ENCODE results near the gene SLC25A13.

SLC25A13 gene

GRCh38 chr7:96346293-96346953, 24.5 kb upstream of the SLC25A13 start:
- H3K4me3 ChIP-seq (ENCODE audit: low read length in 2 of 2), result no peak overlapping the region
- no peak overlapping the region for H3K27ac ChIP-seq (ENCODE audit: low read length)
- no peaks in the 10 kb centered on the region for H3K36me3 ChIP-seq (ENCODE audit: control insufficient read depth in 2 of 2, insufficient read depth in 2 of 2, low read length in 2 of 2)
- H3K27me3 ChIP-seq (ENCODE audit: control insufficient read depth in 1 of 2, insufficient read depth in 2 of 2, low read length in 2 of 2), result no peaks in the 10 kb centered on the region
- H3K9ac ChIP-seq (ENCODE audit: low read length in 2 of 2), result no peak overlapping the region
- H3K4me1 ChIP-seq (ENCODE audit: control insufficient read depth, insufficient read depth, low read length), result peaks cover 4% of the 10 kb centered on the region
- H3K9me3 ChIP-seq (ENCODE audit: control insufficient read depth in 2 of 2, low read length in 2 of 2), result peaks cover 0 to 2% of the 10 kb centered on the region in 2 donors

GRCh38 chr7:96344236-96344635, 22.3 kb upstream of the SLC25A13 start:
- no peaks in the 10 kb centered on the region for H3K36me3 ChIP-seq (ENCODE audit: control insufficient read depth in 2 of 2, insufficient read depth in 2 of 2, low read length in 2 of 2)
- peaks cover 0 to 2% of the 10 kb centered on the region in 2 donors for H3K9me3 ChIP-seq (ENCODE audit: control insufficient read depth in 2 of 2, low read length in 2 of 2)
- no peak overlapping the region for H3K27ac ChIP-seq (ENCODE audit: low read length)
- no peak overlapping the region for H3K4me3 ChIP-seq (ENCODE audit: low read length in 2 of 2)
- peaks cover 4% of the 10 kb centered on the region for H3K4me1 ChIP-seq (ENCODE audit: control insufficient read depth, insufficient read depth, low read length)
- no peaks in the 10 kb centered on the region for H3K27me3 ChIP-seq (ENCODE audit: control insufficient read depth in 1 of 2, insufficient read depth in 2 of 2, low read length in 2 of 2)
- no peak overlapping the region for H3K9ac ChIP-seq (ENCODE audit: low read length in 2 of 2)

- Histone ChIP-seq H3K4me3 (ENCODE audit: low read length in 2 of 2) (no peak overlapping the region), H3K36me3 (ENCODE audit: control insufficient read depth in 2 of 2, insufficient read depth in 2 of 2, low read length in 2 of 2) (no peaks in the 10 kb centered on the region), H3K27me3 (ENCODE audit: control insufficient read depth in 1 of 2, insufficient read depth in 2 of 2, low read length in 2 of 2) (no peaks in the 10 kb centered on the region), H3K4me1 (ENCODE audit: control insufficient read depth, insufficient read depth, low read length) (peaks cover 4% of the 10 kb centered on the region), H3K9ac (ENCODE audit: low read length in 2 of 2) (no peak overlapping the region), H3K9me3 (ENCODE audit: control insufficient read depth in 2 of 2, low read length in 2 of 2) (peaks cover 0 to 2% of the 10 kb centered on the region in 2 donors), H3K27ac (ENCODE audit: low read length) (no peak overlapping the region)
Measured at GRCh38 chr7:96342049-96342448, 20.2 kb upstream of the SLC25A13 start.

- Histone ChIP-seq H3K4me1 (ENCODE audit: control insufficient read depth, insufficient read depth, low read length) (no peaks in the 10 kb centered on the region), H3K27me3 (ENCODE audit: control insufficient read depth in 1 of 2, insufficient read depth in 2 of 2, low read length in 2 of 2) (no peaks in the 10 kb centered on the region), H3K36me3 (ENCODE audit: control insufficient read depth in 2 of 2, insufficient read depth in 2 of 2, low read length in 2 of 2) (no peaks in the 10 kb centered on the region), H3K9me3 (ENCODE audit: control insufficient read depth in 2 of 2, low read length in 2 of 2) (no peaks in the 10 kb centered on the region), H3K4me3 (ENCODE audit: low read length in 2 of 2) (no peak overlapping the region), H3K9ac (ENCODE audit: low read length in 2 of 2) (no peak overlapping the region), H3K27ac (ENCODE audit: low read length) (no peak overlapping the region)
Measured at GRCh38 chr7:96337519-96337918, 15.6 kb upstream of the SLC25A13 start.

GRCh38 chr7:96332325-96332724, 10.4 kb upstream of the SLC25A13 start:
- Histone ChIP-seq H3K36me3 (ENCODE audit: control insufficient read depth in 2 of 2, insufficient read depth in 2 of 2, low read length in 2 of 2) (no peaks in the 10 kb centered on the region), H3K9me3 (ENCODE audit: control insufficient read depth in 2 of 2, low read length in 2 of 2) (no peaks in the 10 kb centered on the region), H3K9ac (ENCODE audit: low read length in 2 of 2) (no peak overlapping the region)

GRCh38 chr7:96331775-96332174, 9.9 kb upstream of the SLC25A13 start:
- no peaks in the 10 kb centered on the region for H3K27me3 ChIP-seq (ENCODE audit: control insufficient read depth in 1 of 2, insufficient read depth in 2 of 2, low read length in 2 of 2)
- H3K27ac ChIP-seq (ENCODE audit: low read length), result no peak overlapping the region
- no peaks in the 10 kb centered on the region for H3K36me3 ChIP-seq (ENCODE audit: control insufficient read depth in 2 of 2, insufficient read depth in 2 of 2, low read length in 2 of 2)
- H3K9me3 ChIP-seq (ENCODE audit: control insufficient read depth in 2 of 2, low read length in 2 of 2), result no peaks in the 10 kb centered on the region
- no peak overlapping the region for H3K4me3 ChIP-seq (ENCODE audit: low read length in 2 of 2)
- no peak overlapping the region for H3K9ac ChIP-seq (ENCODE audit: low read length in 2 of 2)
- H3K4me1 ChIP-seq (ENCODE audit: control insufficient read depth, insufficient read depth, low read length), result no peaks in the 10 kb centered on the region

More at GRCh38 chr7:96332325-96332724, 10.4 kb upstream of the SLC25A13 start:
- Histone ChIP-seq H3K4me1 (ENCODE audit: control insufficient read depth, insufficient read depth, low read length) (no peaks in the 10 kb centered on the region), H3K27me3 (ENCODE audit: control insufficient read depth in 1 of 2, insufficient read depth in 2 of 2, low read length in 2 of 2) (no peaks in the 10 kb centered on the region), H3K4me3 (ENCODE audit: low read length in 2 of 2) (no peak overlapping the region), H3K27ac (ENCODE audit: low read length) (no peak overlapping the region)

GRCh38 chr7:96331233-96331632, 9.3 kb upstream of the SLC25A13 start:
- Histone ChIP-seq H3K9me3 (ENCODE audit: control insufficient read depth in 2 of 2, low read length in 2 of 2) (no peaks in the 10 kb centered on the region), H3K27me3 (ENCODE audit: control insufficient read depth in 1 of 2, insufficient read depth in 2 of 2, low read length in 2 of 2) (no peaks in the 10 kb centered on the region), H3K36me3 (ENCODE audit: control insufficient read depth in 2 of 2, insufficient read depth in 2 of 2, low read length in 2 of 2) (no peaks in the 10 kb centered on the region), H3K27ac (ENCODE audit: low read length) (no peak overlapping the region), H3K4me1 (ENCODE audit: control insufficient read depth, insufficient read depth, low read length) (no peaks in the 10 kb centered on the region), H3K9ac (ENCODE audit: low read length in 2 of 2) (no peak overlapping the region), H3K4me3 (ENCODE audit: low read length in 2 of 2) (no peak overlapping the region)

GRCh38 chr7:96330193-96330592, 8.3 kb upstream of the SLC25A13 start:
- Histone ChIP-seq H3K9ac (ENCODE audit: low read length in 2 of 2) (no peak overlapping the region), H3K4me1 (ENCODE audit: control insufficient read depth, insufficient read depth, low read length) (no peaks in the 10 kb centered on the region), H3K9me3 (ENCODE audit: control insufficient read depth in 2 of 2, low read length in 2 of 2) (no peaks in the 10 kb centered on the region), H3K4me3 (ENCODE audit: low read length in 2 of 2) (no peak overlapping the region), H3K27me3 (ENCODE audit: control insufficient read depth in 1 of 2, insufficient read depth in 2 of 2, low read length in 2 of 2) (no peaks in the 10 kb centered on the region), H3K27ac (ENCODE audit: low read length) (no peak overlapping the region), H3K36me3 (ENCODE audit: control insufficient read depth in 2 of 2, insufficient read depth in 2 of 2, low read length in 2 of 2) (no peaks in the 10 kb centered on the region)

GRCh38 chr7:96329241-96329640, 7.3 kb upstream of the SLC25A13 start:
- H3K36me3 ChIP-seq (ENCODE audit: control insufficient read depth in 2 of 2, insufficient read depth in 2 of 2, low read length in 2 of 2), result no peaks in the 10 kb centered on the region
- H3K27ac ChIP-seq (ENCODE audit: low read length), result no peak overlapping the region
- H3K9me3 ChIP-seq (ENCODE audit: control insufficient read depth in 2 of 2, low read length in 2 of 2), result no peaks in the 10 kb centered on the region
- H3K4me1 ChIP-seq (ENCODE audit: control insufficient read depth, insufficient read depth, low read length), result no peaks in the 10 kb centered on the region
- H3K4me3 ChIP-seq (ENCODE audit: low read length in 2 of 2), result no peak overlapping the region
- no peaks in the 10 kb centered on the region for H3K27me3 ChIP-seq (ENCODE audit: control insufficient read depth in 1 of 2, insufficient read depth in 2 of 2, low read length in 2 of 2)
- no peak overlapping the region for H3K9ac ChIP-seq (ENCODE audit: low read length in 2 of 2)

GRCh38 chr7:96328016-96328415, 6.1 kb upstream of the SLC25A13 start:
- no peak overlapping the region for H3K27ac ChIP-seq (ENCODE audit: low read length)
- no peak overlapping the region for H3K9ac ChIP-seq (ENCODE audit: low read length in 2 of 2)
- H3K36me3 ChIP-seq (ENCODE audit: control insufficient read depth in 2 of 2, insufficient read depth in 2 of 2, low read length in 2 of 2), result no peaks in the 10 kb centered on the region
- no peaks in the 10 kb centered on the region for H3K4me1 ChIP-seq (ENCODE audit: control insufficient read depth, insufficient read depth, low read length)
- H3K4me3 ChIP-seq (ENCODE audit: low read length in 2 of 2), result no peak overlapping the region
- no peaks in the 10 kb centered on the region for H3K27me3 ChIP-seq (ENCODE audit: control insufficient read depth in 1 of 2, insufficient read depth in 2 of 2, low read length in 2 of 2)
- H3K9me3 ChIP-seq (ENCODE audit: control insufficient read depth in 2 of 2, low read length in 2 of 2), result no peaks in the 10 kb centered on the region

GRCh38 chr7:96327429-96327828, 5.5 kb upstream of the SLC25A13 start:
- no peak overlapping the region for H3K27ac ChIP-seq (ENCODE audit: low read length)
- no peak overlapping the region for H3K9ac ChIP-seq (ENCODE audit: low read length in 2 of 2)
- no peaks in the 10 kb centered on the region for H3K9me3 ChIP-seq (ENCODE audit: control insufficient read depth in 2 of 2, low read length in 2 of 2)
- H3K27me3 ChIP-seq (ENCODE audit: control insufficient read depth in 1 of 2, insufficient read depth in 2 of 2, low read length in 2 of 2), result no peaks in the 10 kb centered on the region
- no peak overlapping the region for H3K4me3 ChIP-seq (ENCODE audit: low read length in 2 of 2)
- H3K36me3 ChIP-seq (ENCODE audit: control insufficient read depth in 2 of 2, insufficient read depth in 2 of 2, low read length in 2 of 2), result no peaks in the 10 kb centered on the region
- no peaks in the 10 kb centered on the region for H3K4me1 ChIP-seq (ENCODE audit: control insufficient read depth, insufficient read depth, low read length)
